ENCODE results near the gene PACRG.

PACRG gene

GRCh38 chr6:162785632-162786242 is 58.0 kb downstream of the PACRG start:
- no peak for DNase-seq

GRCh38 chr6:162798546-162799266 is 70.9 kb downstream of the PACRG start:
- no peak for DNase-seq

GRCh38 chr6:162814426-162814973 is 86.7 kb downstream of the PACRG start:
- DNase-seq = no peak

GRCh38 chr6:162817196-162817595 is 89.4 kb downstream of the PACRG start:
- DNase-seq = no peak

GRCh38 chr6:162819284-162819683 is 91.5 kb downstream of the PACRG start:
- no peak for DNase-seq

- DNase-seq = no peak
Measured at GRCh38 chr6:162821102-162821501, 93.3 kb downstream of the PACRG start.

GRCh38 chr6:162825597-162825996 is 97.8 kb downstream of the PACRG start:
- no peak for DNase-seq

- no peak for DNase-seq
Measured at GRCh38 chr6:162829013-162829742, 101.4 kb downstream of the PACRG start.

GRCh38 chr6:162833776-162834175 is 106.0 kb downstream of the PACRG start:
- no peak for DNase-seq

- no peak for DNase-seq
Measured at GRCh38 chr6:162845972-162846371, 118.2 kb downstream of the PACRG start.

GRCh38 chr6:162846723-162847122 is 118.9 kb downstream of the PACRG start:
- no peak for DNase-seq

- no peak for DNase-seq
Measured at GRCh38 chr6:162849269-162849668, 121.5 kb downstream of the PACRG start.

- no peak for DNase-seq
Measured at GRCh38 chr6:162852192-162852591, 124.4 kb downstream of the PACRG start.

GRCh38 chr6:162852840-162853577 is 125.2 kb downstream of the PACRG start:
- no peak for DNase-seq

GRCh38 chr6:162854228-162854627 is 126.5 kb downstream of the PACRG start:
- DNase-seq = no peak

- no peak for DNase-seq
Measured at GRCh38 chr6:162854734-162855191, 127.0 kb downstream of the PACRG start.

GRCh38 chr6:162856885-162857284 is 129.1 kb downstream of the PACRG start:
- no peak for DNase-seq

- no peak for DNase-seq
Measured at GRCh38 chr6:162857326-162857725, 129.6 kb downstream of the PACRG start.

- DNase-seq = no peak
Measured at GRCh38 chr6:162862462-162862861, 134.7 kb downstream of the PACRG start.

GRCh38 chr6:162862941-162863340 is 135.2 kb downstream of the PACRG start:
- no peak for DNase-seq

GRCh38 chr6:162863821-162864220 is 136.0 kb downstream of the PACRG start:
- no peak for DNase-seq

GRCh38 chr6:162864911-162865310 is 137.1 kb downstream of the PACRG start:
- DNase-seq = no peak

GRCh38 chr6:162866656-162867055 is 138.9 kb downstream of the PACRG start:
- DNase-seq = no peak
